HCT116 (cell line): Measurements from ENCODE around the gene BPIFB3. TPM values are rescaled to one million over a fixed set of nuclear protein-coding genes. Genes with fewer than 3 reads are reported as not detected.

Experiments
- ATAC-seq: fragments of 200-7000 bp; cut with Tn5 transposase; 2 replicates; pipeline ENCODE4 v1.9.1; 2020; ENCODE audit warnings: mild to moderate bottlenecking, moderate library complexity
- BruUV-seq: library from RNA; stranded (reverse); fragments of 400-500 nt; replicated peaks from 2 replicates; lab custom pipeline; 2021; lab: Mats Ljungman, UMichigan
- CTCF ChIA-PET: fragments of 300-600 bp; sonication (Branson Sonifier 250); formaldehyde crosslinking; loops from one replicate; lab custom pipeline; 2021; ENCODE audit warnings: antibody characterized with exemption; lab: Charles Lee
- POLR2A ChIA-PET: fragments of 300-600, 350-600 bp; sonication (Branson Sonifier 250); formaldehyde crosslinking; loops from one replicate; lab custom pipeline; 2021; ENCODE audit warnings: antibody characterized with exemption; lab: Charles Lee
- RAD21 ChIA-PET, 2 experiments: fragments of 300-600 bp; sonication (Branson Sonifier 250); formaldehyde crosslinking; loops; one replicate each; lab custom pipeline; 2023; ENCODE audit warnings: low total read pairs in 2 of 2; ENCODE audit not compliant: uncharacterized antibody in 2 of 2, unreplicated experiment in 2 of 2, low non-redundant PET in 1 of 2; lab: Charles Lee
- DNase-seq: peaks from one replicate; pipeline ENCODE4 v3.0.0-alpha.2; 2010; ENCODE audit warnings: low read depth, low spot score
- H2AFZ ChIP-seq: fragments of 200-600 bp; shearing (Covaris generic), sonication (generic); 2 replicates; pipeline ENCODE4 v1.6.1; 2017; ENCODE audit warnings: low read depth, mixed run types, mixed read lengths, antibody characterized with exemption, low read length; ENCODE audit not compliant: poor library complexity, severe bottlenecking
- H3K27ac ChIP-seq: 2 replicates; pipeline ENCODE4 v1.5.1; 2012; ENCODE audit warnings: low read depth, low read length
- H3K27me3 ChIP-seq: fragments of 200-600 bp; sonication (generic); 2 replicates; pipeline ENCODE4 v1.6.1; 2016; ENCODE audit warnings: mixed run types, low read length, mixed read lengths; ENCODE audit not compliant: insufficient read depth
- H3K36me3 ChIP-seq, 2 experiments: fragments of 200-500 bp in 1 of 2; fragments of 200-600 bp in 1 of 2; sonication (Bioruptor generic) in 1 of 2; sonication (generic) in 1 of 2; 2 replicates each; pipeline versions ENCODE4 v1.5.1 to v1.6.1; 2014 to 2016; ENCODE audit warnings: low read length in 2 of 2, inconsistent platforms in 1 of 2, mixed read lengths in 1 of 2, mixed run types in 1 of 2; ENCODE audit not compliant: insufficient read depth in 2 of 2, control insufficient read depth in 1 of 2
- H3K4me1 ChIP-seq, 2 experiments: fragments of 200-600 bp in 1 of 2; sonication (generic) in 1 of 2; 2 replicates each; pipeline versions ENCODE4 v1.5.1 to v1.6.1; 2012 to 2017; ENCODE audit warnings: low read length in 2 of 2, inconsistent platforms in 1 of 2, mild to moderate bottlenecking in 1 of 2, mixed read lengths in 1 of 2, mixed run types in 1 of 2, moderate library complexity in 1 of 2; ENCODE audit not compliant: insufficient read depth in 2 of 2, control insufficient read depth in 1 of 2
- H3K4me2 ChIP-seq: fragments of 200-600 bp; sonication (generic); 2 replicates; pipeline ENCODE4 v1.6.1; 2017; ENCODE audit warnings: mixed run types, low read length, mixed read lengths
- H3K4me3 ChIP-seq, 2 experiments: fragments of 200-600 bp in 1 of 2; sonication (generic) in 1 of 2; replicated peaks in 1 of 2; 2 replicates each; pipeline ENCODE4 v1.5.1; 2011 to 2016; ENCODE audit warnings: low read length in 2 of 2, control low read depth in 1 of 2, low read depth in 1 of 2, mild to moderate bottlenecking in 1 of 2, mixed read lengths in 1 of 2, mixed run types in 1 of 2
- H3K79me2 ChIP-seq: fragments of 200-600 bp; sonication (generic); 2 replicates; pipeline ENCODE4 v1.6.1; 2017; ENCODE audit warnings: mild to moderate bottlenecking, mixed run types, low read length, moderate library complexity, mixed read lengths; ENCODE audit not compliant: insufficient read depth
- H3K9ac ChIP-seq: fragments of 200-600 bp; sonication (generic); 2 replicates; pipeline ENCODE4 v1.6.1; 2016; ENCODE audit warnings: low read length, mixed read lengths
- H3K9me2 ChIP-seq: fragments of 200-600 bp; sonication (generic), shearing (Covaris generic); 2 replicates; pipeline ENCODE4 v1.6.1; 2017; ENCODE audit warnings: mixed run types, mild to moderate bottlenecking, moderate library complexity; ENCODE audit not compliant: insufficient read depth
- H3K9me3 ChIP-seq, 2 experiments: fragments of 200-500 bp in 1 of 2; fragments of 200-600 bp in 1 of 2; sonication (Bioruptor generic) in 1 of 2; sonication (generic) in 1 of 2; 2 replicates each; pipeline ENCODE4 v1.6.1; 2014 to 2017; ENCODE audit warnings: low read length in 2 of 2, mixed read lengths in 2 of 2, inconsistent platforms in 1 of 2, low read depth in 1 of 2, mild to moderate bottlenecking in 1 of 2, mixed run types in 1 of 2, moderate library complexity in 1 of 2; ENCODE audit not compliant: control insufficient read depth in 1 of 2, insufficient read depth in 1 of 2
- H4K20me1 ChIP-seq: fragments of 200-600 bp; sonication (generic), shearing (Covaris generic); 2 replicates; pipeline ENCODE4 v1.6.1; 2017; ENCODE audit warnings: mixed run types, mild to moderate bottlenecking, moderate library complexity; ENCODE audit not compliant: insufficient read depth
- ATF3 ChIP-seq: IDR thresholded peaks from 2 replicates; pipeline ENCODE4 v1.6.1; 2012
- EGR1 ChIP-seq: IDR thresholded peaks from 2 replicates; pipeline ENCODE4 v1.6.1; 2012; ENCODE audit warnings: low read depth
- EZH2 ChIP-seq: fragments of 200-600 bp; sonication (generic); IDR thresholded peaks from 2 replicates; pipeline ENCODE4 v1.6.1; 2017; ENCODE audit warnings: antibody characterized with exemption, mixed run types
- EZH2phosphoT487 ChIP-seq: fragments of 200-600 bp; IDR thresholded peaks from 2 replicates; pipeline ENCODE4 v1.6.1; 2018; ENCODE audit warnings: antibody characterized with exemption, borderline replicate concordance
- REST ChIP-seq: IDR thresholded peaks from 2 replicates; pipeline ENCODE4 v1.6.1; 2012; ENCODE audit warnings: low read depth
- intact Hi-C: fragments of 100-400 bp; cut with micrococcal nuclease; formaldehyde crosslinking; loops from 2 replicates; pipeline ENCODE4 v1.10.0; 2022
- total RNA-seq: library from RNA; stranded (reverse); gene quantifications from one replicate; pipeline ENCODE4 v1.2.1, GENCODE V29; 2021; ENCODE audit not compliant: unreplicated experiment
- TF ChIP-seq, protein P1 (sequence below): IDR thresholded peaks from 2 replicates; pipeline ENCODE4 v1.6.1; 2011; ENCODE audit warnings: mild to moderate bottlenecking, low read length, moderate library complexity; ENCODE audit not compliant: insufficient replicate concordance; ENCODE audit errors: extremely low read depth

Gene BPIFB3
- total RNA-seq, 1 experiment from 2014 or later, result not detected

- RAD21 ChIA-PET, result interaction anchor here in 1 of 2 experiments (0.7 kb wide), 1 partner anchor 14 kb away, joined by 3 read pairs; no protein-coding TSS in a partner anchor
- no peak overlapping the region for H3K4me2 ChIP-seq
- TF ChIP-seq EZH2phosphoT487 (no peak), EGR1 (no peak), EZH2 (no peak), ATF3 (no peak), REST (no peak)
- TF ChIP-seq, protein P1, sequence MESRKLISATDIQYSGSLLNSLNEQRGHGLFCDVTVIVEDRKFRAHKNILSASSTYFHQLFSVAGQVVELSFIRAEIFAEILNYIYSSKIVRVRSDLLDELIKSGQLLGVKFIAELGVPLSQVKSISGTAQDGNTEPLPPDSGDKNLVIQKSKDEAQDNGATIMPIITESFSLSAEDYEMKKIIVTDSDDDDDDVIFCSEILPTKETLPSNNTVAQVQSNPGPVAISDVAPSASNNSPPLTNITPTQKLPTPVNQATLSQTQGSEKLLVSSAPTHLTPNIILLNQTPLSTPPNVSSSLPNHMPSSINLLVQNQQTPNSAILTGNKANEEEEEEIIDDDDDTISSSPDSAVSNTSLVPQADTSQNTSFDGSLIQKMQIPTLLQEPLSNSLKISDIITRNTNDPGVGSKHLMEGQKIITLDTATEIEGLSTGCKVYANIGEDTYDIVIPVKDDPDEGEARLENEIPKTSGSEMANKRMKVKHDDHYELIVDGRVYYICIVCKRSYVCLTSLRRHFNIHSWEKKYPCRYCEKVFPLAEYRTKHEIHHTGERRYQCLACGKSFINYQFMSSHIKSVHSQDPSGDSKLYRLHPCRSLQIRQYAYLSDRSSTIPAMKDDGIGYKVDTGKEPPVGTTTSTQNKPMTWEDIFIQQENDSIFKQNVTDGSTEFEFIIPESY, result no peak
- no TSS peak for BruUV-seq
- no peak overlapping the region for H2AFZ ChIP-seq
- H3K27me3 ChIP-seq, result no peaks in the 10 kb centered on the region
- CTCF ChIA-PET, result no interaction called here
- POLR2A ChIA-PET, result no interaction called here
- H3K4me1 ChIP-seq, result peaks cover 0 to 1% of the 10 kb centered on the region in 2 experiments; a peak in 1 of 4 replicates
- no peak overlapping the region for H3K4me3 ChIP-seq
- H3K9ac ChIP-seq, result no peak overlapping the region
- H3K79me2 ChIP-seq, result no peaks in the 10 kb centered on the region
- H3K27ac ChIP-seq, result no peak overlapping the region
- no peak for ATAC-seq
- no peaks in the 10 kb centered on the region for H3K9me3 ChIP-seq
- H3K36me3 ChIP-seq, result no peaks in the 10 kb centered on the region
- intact Hi-C loops, result no loop called here
- DNase-seq, result no peak
- H4K20me1 ChIP-seq, result no peaks in the 10 kb centered on the region
- H3K9me2 ChIP-seq, result no peaks in the 10 kb centered on the region
Observed at GRCh38 chr20:33082546-33082945, 28.8 kb downstream of the BPIFB3 start.
